Activated naive CD4-positive, alpha-beta T cell treated with anti-CD3 and anti-CD28 coated beads, Interleukin-2, amount 50 U/mL, for 24 hours (primary cell): Measurements from ENCODE around the gene ORC1.

Experiments
- H3K27ac Mint-ChIP-seq: one replicate; pipeline ENCODE4 v1.8.0; 2021; ENCODE audit warnings: mild to moderate bottlenecking, mixed read lengths
- H3K27me3 Mint-ChIP-seq: one replicate; pipeline ENCODE4 v1.8.0; 2021; ENCODE audit warnings: mixed read lengths
- H3K36me3 Mint-ChIP-seq: one replicate; pipeline ENCODE4 v1.8.0; 2021; ENCODE audit warnings: mixed read lengths
- H3K4me1 Mint-ChIP-seq: one replicate; pipeline ENCODE4 v1.8.0; 2021; ENCODE audit warnings: mixed read lengths
- H3K4me3 Mint-ChIP-seq: one replicate; pipeline ENCODE4 v1.8.0; 2021; ENCODE audit warnings: mild to moderate bottlenecking, mixed read lengths
- H3K9me3 Mint-ChIP-seq: one replicate; pipeline ENCODE4 v1.8.0; 2021; ENCODE audit warnings: mixed read lengths

The ORC1 gene

DNA sequence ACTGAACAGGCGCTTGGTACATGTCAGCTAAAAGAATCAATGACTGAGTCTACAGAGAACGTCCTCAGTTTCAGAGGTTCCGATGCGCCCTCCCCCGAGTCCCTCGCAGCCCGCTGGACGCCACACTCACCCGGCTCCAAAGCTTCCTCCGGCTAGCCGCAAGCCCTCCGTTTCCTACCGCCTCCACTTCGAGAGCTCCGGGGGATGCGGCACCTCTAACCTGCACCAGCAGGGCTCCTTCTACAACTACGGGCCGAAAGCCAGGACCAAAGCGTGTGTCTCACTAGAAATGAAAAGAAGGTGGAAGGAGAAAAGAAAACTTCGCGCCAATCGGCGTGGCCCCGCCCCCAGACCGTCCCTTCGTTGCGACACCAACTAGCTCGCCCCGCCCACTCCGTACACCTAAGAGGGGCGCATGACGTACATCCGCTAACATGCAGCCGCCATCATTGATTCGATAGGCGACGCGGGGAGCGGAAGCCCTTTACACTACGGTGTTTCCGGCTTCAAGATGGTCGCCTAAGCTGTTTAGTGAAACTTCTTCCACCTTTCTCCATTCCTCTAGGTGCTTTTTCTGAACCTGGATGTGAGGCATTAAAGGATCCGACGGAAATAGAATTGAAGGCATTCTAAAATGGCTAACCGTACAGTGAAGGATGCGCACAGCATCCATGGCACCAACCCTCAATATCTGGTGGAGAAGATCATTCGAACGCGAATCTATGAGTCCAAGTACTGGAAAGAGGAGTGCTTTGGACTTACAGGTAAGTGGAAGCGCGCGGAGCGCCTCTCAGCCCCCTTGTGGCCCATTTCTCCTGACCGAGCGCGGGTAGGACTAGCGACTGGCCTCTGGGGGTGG is at the start of gene ORC1, which contains the start of gene PRPF38A:
Gene ORC1, minus strand, starts transcription at position 308 of the 859 bp plus-strand sequence. CDS start 2,200 bp downstream, outside the sequence.
Gene PRPF38A, plus strand, starts transcription at position 487 of the 859 bp plus-strand sequence. Its CDS starts 148 bp downstream, at position 635.
- H3K36me3 Mint-ChIP-seq, result peaks cover 21% of the 10 kb centered on the region
- peak within 1 kb of the TSS; percentile 100 for H3K4me3 Mint-ChIP-seq
- H3K4me1 Mint-ChIP-seq, result peaks cover 39% of the 10 kb centered on the region
- H3K9me3 Mint-ChIP-seq, result no peaks in the 10 kb centered on the region
- peak within 1 kb of the TSS; percentile 99 for H3K27ac Mint-ChIP-seq
- H3K27me3 Mint-ChIP-seq, result no peaks in the 10 kb centered on the region

DNA sequence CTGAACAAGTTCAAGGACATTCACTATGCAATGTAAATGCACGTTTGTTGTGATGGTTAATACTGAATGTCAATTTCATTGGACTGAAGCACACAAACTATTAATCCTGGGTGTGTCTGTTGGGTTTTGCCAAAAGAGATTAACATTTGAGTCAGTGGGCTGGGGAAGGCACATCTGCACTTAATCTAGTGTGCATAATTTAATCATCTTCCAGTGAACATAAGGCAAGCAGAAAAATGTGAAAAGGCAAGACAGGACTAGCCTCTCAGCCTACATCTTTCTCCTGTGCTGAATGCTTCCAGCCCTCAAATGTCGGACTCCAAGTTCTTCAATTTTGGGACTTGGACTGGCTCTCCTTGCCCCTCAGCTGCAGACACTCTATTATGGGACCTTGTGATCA is 40.2 kb upstream of the ORC1 start:
- no peaks in the 10 kb centered on the region for H3K9me3 Mint-ChIP-seq
- H3K27ac Mint-ChIP-seq, result no peak overlapping the region
- peaks cover 14% of the 10 kb centered on the region for H3K36me3 Mint-ChIP-seq
- no peaks in the 10 kb centered on the region for H3K27me3 Mint-ChIP-seq
- H3K4me3 Mint-ChIP-seq, result no peak overlapping the region
- no peaks in the 10 kb centered on the region for H3K4me1 Mint-ChIP-seq

DNA sequence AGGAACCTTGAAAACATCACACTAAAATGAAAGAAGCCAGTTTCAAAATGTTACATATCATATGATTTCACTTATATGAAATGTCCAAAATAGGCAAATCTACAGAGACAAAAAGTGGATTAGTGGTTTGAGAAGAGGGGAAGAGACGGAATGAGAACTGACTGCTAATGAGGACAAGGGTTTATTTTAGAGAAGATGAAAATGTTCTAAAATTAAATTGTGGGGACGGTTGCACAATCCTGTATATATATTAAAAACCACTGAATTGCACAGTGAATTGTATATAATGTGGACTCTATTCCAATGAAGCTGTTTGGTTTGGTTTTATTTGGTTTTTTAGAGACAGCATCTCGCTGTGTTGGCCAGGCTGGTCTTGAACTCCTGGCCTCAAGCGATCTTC is 35.8 kb upstream of the ORC1 start:
- Mint-ChIP-seq H3K4me1 (no peaks in the 10 kb centered on the region), H3K9me3 (no peaks in the 10 kb centered on the region), H3K27ac (no peak overlapping the region), H3K36me3 (peaks cover 15% of the 10 kb centered on the region), H3K4me3 (no peak overlapping the region), H3K27me3 (no peaks in the 10 kb centered on the region)

DNA sequence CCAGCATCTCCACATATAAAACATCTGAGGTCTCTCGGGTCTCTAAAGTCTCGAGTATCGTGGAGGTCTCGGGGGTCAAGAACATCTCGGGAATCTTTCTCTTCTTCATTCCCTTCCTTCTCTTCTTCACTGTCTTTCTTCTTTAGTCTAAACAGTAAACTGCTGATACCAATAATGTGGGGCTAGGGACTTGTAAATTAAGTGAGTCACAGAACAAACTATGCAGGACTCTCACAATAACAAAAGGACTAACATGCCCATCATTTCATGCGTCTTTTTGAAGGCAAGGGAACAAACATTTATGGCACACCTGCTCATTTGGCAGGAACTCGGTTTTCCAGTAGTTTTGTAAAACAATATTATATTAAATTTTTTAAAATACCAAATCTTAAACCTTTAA is 32.6 kb upstream of the ORC1 start:
- H3K27me3 Mint-ChIP-seq, result no peaks in the 10 kb centered on the region
- no peaks in the 10 kb centered on the region for H3K9me3 Mint-ChIP-seq
- H3K4me1 Mint-ChIP-seq, result no peaks in the 10 kb centered on the region
- H3K27ac Mint-ChIP-seq, result no peak overlapping the region
- H3K36me3 Mint-ChIP-seq, result peaks cover 18% of the 10 kb centered on the region
- H3K4me3 Mint-ChIP-seq, result no peak overlapping the region

DNA sequence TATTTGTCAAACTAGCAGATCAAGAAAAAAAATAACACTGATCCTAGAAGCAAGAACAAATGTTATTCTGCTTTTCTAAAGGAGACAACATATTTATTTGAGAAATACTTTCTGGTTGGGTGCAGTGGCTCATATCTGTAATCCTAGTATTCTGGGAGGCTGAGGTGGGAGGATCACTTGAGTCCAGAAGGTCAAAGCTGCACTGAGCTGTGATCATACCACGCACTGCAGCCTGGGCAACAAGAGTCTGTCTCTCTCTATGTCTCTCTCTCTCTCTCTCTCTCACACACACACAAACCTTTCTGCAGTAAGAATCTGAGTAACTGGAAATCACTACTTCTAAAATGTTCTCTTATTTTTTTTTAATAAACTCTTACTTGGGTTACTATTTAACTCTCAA is 31.4 kb upstream of the ORC1 start:
- Mint-ChIP-seq H3K4me1 (no peaks in the 10 kb centered on the region), H3K27me3 (no peaks in the 10 kb centered on the region), H3K36me3 (peaks cover 21% of the 10 kb centered on the region), H3K9me3 (no peaks in the 10 kb centered on the region), H3K27ac (peak overlapping the region; percentile 24), H3K4me3 (no peak overlapping the region)

DNA sequence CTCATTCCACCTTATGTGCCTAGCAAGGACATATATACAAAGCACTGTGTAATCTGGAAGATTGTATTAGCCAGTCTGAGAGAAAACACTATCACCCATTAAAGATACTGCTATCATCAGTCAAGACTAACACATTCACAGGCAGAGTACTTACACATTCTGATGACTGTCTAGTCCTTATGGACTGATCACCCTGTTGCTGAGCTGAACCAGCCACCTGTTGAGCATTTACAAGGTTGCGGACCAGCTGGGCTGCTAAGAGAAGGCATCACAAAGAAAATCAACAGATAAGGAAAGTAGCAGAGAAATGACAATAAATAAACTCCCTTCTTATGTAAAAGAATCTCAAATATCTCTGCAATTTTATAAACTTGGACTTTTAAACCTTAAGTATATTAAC is 31.0 kb upstream of the ORC1 start:
- Mint-ChIP-seq H3K4me3 (no peak overlapping the region), H3K27me3 (no peaks in the 10 kb centered on the region), H3K27ac (peak overlapping the region; percentile 24), H3K9me3 (no peaks in the 10 kb centered on the region), H3K4me1 (no peaks in the 10 kb centered on the region), H3K36me3 (peaks cover 21% of the 10 kb centered on the region)

DNA sequence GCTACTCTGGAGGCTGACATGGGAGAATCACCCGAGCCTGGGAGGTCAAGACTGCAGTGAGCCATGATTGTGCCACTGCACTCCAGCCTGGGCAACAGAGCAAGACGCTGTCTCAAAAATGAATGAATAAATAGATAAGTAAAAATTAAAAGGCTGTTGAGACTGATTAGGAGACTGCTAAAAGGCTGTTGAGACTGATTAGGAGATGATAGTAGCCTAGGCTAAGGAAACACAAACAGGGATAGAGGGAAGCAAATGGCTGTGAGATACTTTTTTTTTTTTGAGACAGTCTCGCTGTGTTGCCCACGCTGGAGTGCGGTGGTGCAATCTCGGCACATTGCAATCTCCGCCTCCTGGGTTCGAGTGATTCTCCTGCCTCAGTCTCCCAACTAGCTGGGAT is 28.6 kb upstream of the ORC1 start:
- Mint-ChIP-seq H3K27me3 (no peaks in the 10 kb centered on the region), H3K9me3 (no peaks in the 10 kb centered on the region), H3K4me3 (no peak overlapping the region), H3K4me1 (peaks cover 1% of the 10 kb centered on the region), H3K27ac (no peak overlapping the region), H3K36me3 (peaks cover 19% of the 10 kb centered on the region)

DNA sequence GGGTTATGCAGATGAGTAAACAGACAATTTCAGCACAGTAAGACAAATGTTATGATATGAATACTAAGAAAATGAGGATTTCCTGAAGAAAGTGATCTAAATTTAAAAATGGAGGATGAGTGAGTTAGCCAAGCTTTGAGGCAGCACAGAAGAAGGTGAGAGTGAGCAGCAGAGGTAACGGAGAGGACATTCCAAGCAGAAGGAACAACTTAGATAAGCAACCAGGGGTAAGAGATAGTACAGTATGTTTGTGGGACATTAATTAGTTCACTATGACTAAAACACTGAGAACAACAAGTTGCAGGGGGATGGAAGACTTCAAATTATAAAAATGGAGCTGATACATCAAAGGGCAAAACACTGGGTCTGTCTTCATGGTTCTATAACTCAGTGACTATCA is 22.9 kb upstream of the ORC1 start:
- H3K4me3 Mint-ChIP-seq, result peak overlapping the region; percentile 11

DNA sequence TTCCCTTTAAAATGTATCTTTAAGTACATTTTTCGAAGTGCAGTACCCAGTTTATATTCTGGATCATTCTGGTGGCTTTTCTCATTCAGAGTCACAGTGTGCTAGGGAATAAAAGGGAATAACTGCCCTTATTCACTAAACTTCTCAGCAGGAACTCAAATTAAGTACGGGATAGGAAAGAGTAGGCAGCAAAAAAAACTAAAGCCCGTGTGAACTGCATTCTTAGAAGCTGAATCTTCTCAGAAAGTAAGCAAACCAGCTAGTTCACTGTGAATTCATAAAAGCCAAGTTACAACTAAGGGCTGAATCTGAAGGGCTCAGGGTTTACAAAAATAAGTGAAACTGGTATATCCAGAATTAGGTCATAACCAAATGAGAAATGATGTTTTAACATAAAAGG is 22.1 kb upstream of the ORC1 start:
- peaks cover 16% of the 10 kb centered on the region for H3K36me3 Mint-ChIP-seq
- H3K27me3 Mint-ChIP-seq, result no peaks in the 10 kb centered on the region
- H3K4me1 Mint-ChIP-seq, result peaks cover 50% of the 10 kb centered on the region
- peak overlapping the region; percentile 45 for H3K4me3 Mint-ChIP-seq
- peak overlapping the region; percentile 91 for H3K27ac Mint-ChIP-seq
- H3K9me3 Mint-ChIP-seq, result no peaks in the 10 kb centered on the region

More for the DNA sequence above, 22.9 kb upstream of the ORC1 start:
- peak overlapping the region; percentile 94 for H3K27ac Mint-ChIP-seq
- H3K36me3 Mint-ChIP-seq, result peaks cover 18% of the 10 kb centered on the region
- peaks cover 50% of the 10 kb centered on the region for H3K4me1 Mint-ChIP-seq
- no peaks in the 10 kb centered on the region for H3K27me3 Mint-ChIP-seq
- H3K9me3 Mint-ChIP-seq, result no peaks in the 10 kb centered on the region

DNA sequence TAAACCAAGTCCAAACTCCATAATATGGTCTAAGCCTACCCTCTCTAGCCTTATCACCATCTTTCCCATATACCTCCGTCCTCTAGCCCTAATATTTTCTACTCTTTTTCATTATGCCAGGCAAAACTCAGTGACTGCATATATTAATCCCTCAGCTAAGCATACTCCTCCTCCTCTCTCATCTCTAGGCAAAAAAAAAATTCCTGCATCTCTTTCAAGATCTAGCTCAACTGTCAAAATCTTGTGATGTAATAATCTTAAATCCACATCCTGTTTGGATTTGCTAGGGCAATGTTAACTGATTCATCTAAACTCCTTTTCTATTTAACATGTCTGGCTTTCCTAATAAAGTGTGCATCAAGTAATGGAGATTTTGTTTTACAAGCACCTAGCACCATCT is 20.6 kb upstream of the ORC1 start:
- H3K36me3 Mint-ChIP-seq, result peaks cover 10% of the 10 kb centered on the region
- H3K9me3 Mint-ChIP-seq, result no peaks in the 10 kb centered on the region
- H3K4me1 Mint-ChIP-seq, result peaks cover 59% of the 10 kb centered on the region
- no peaks in the 10 kb centered on the region for H3K27me3 Mint-ChIP-seq
- H3K27ac Mint-ChIP-seq, result peak overlapping the region; percentile 91
- H3K4me3 Mint-ChIP-seq, result peak overlapping the region; percentile 67

DNA sequence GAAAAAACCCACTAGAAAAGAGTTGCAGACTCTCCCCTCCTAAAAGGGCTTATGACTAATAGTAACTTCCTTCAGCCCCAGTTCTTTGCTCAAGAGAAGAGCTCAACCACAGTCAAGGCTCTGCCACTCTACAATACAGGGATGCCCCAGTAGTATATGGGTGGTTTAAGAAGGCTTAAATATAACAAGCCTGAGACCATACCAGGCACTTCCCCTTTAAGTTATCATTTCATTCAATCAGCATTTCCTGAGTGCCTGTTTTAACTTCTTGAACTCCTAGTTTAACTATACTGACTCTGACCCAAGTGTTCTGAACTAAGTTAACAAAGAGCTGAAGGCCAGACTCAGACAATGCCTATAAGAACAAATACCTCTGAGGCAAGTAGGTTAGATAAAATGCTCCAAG is 20.0 kb upstream of the ORC1 start:
- H3K4me3 Mint-ChIP-seq, result peak overlapping the region; percentile 67
- H3K27me3 Mint-ChIP-seq, result no peaks in the 10 kb centered on the region
- peaks cover 64% of the 10 kb centered on the region for H3K4me1 Mint-ChIP-seq
- peak overlapping the region; percentile 91 for H3K27ac Mint-ChIP-seq
- H3K36me3 Mint-ChIP-seq, result peaks cover 13% of the 10 kb centered on the region
- no peaks in the 10 kb centered on the region for H3K9me3 Mint-ChIP-seq

DNA sequence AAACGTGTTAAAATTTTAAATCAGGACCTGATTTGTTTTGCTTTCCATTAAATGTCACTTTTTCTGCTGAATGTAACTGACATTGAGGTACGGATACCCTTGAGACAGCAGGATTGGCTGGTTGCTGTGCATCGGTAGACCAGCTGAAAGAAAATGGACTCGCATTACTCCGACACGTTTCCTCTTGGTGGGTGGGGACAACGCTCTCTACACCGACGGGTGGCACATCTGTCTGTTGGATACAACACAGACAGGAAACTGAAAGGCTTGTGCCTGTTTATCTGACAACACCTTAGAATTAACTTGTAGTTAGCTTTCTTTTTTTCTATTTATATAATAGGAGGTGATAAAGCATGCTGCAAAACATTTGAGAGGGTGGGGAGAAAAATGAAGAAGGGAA is 19.5 kb upstream of the ORC1 start:
- Mint-ChIP-seq H3K36me3 (peaks cover 13% of the 10 kb centered on the region), H3K4me1 (peaks cover 67% of the 10 kb centered on the region), H3K27ac (peak overlapping the region; percentile 91), H3K9me3 (no peaks in the 10 kb centered on the region), H3K27me3 (no peaks in the 10 kb centered on the region), H3K4me3 (peak overlapping the region; percentile 67)

DNA sequence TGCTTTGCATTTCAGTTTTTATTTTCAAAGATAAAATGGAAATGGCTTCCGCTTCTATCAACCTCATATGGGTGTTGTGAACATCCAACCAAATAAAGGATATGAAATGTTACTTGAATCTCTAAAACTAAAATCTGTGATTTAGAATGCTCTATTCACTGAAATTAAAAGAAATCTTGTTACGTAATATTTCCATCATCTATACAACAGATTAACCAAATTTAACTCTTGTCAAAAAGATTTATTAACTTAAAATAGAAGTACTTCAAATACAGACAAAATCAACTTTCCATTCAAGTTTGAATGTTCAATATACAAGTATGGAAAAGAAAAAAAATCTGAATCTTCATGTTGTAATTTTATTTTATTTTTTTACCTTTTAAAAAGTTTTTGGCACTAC is 18.8 kb upstream of the ORC1 start:
- Mint-ChIP-seq H3K9me3 (no peaks in the 10 kb centered on the region), H3K27ac (peak overlapping the region; percentile 76), H3K36me3 (peaks cover 12% of the 10 kb centered on the region), H3K27me3 (no peaks in the 10 kb centered on the region), H3K4me3 (no peak overlapping the region), H3K4me1 (peaks cover 74% of the 10 kb centered on the region)

DNA sequence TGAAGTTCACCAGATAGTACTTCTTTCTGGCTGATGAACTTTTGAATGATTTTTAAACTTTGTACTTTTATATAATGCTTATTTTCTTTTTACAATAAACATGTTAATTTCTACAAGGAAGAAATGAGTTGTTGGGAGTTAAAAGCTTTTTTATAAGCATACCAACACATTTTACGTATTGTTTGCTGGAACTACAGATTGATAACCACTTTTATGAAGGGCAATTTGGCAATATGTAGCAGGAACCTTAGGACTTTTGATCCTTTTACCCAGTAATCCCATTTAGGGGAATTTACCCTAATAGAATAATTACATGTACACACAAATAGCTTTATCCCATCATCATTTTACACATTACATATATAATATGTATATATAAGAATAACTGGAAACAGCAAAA is 16.5 kb upstream of the ORC1 start:
- Mint-ChIP-seq H3K27me3 (no peaks in the 10 kb centered on the region), H3K4me3 (no peak overlapping the region), H3K27ac (no peak overlapping the region), H3K36me3 (peaks cover 11% of the 10 kb centered on the region), H3K9me3 (no peaks in the 10 kb centered on the region), H3K4me1 (peaks cover 64% of the 10 kb centered on the region)

DNA sequence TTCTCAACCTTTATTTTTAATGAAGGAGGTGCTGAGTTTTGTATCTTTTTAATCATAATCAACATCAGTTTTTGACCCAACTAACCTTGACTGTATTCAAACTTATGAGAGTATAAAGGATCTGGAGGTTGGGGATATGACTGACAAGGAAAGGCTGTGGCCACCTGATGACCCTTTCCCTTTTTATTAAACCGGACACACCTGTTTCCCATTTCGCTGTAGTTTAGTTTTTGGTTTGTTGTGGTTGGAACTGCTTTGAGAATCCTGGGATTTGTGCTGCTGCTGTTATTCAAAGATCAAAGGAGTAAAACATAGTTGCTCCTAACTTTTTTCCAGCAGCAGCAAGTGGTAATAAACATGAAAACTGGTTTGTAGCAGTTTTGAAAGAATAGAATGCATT is 12.6 kb upstream of the ORC1 start:
- H3K36me3 Mint-ChIP-seq, result peaks cover 27% of the 10 kb centered on the region
- no peaks in the 10 kb centered on the region for H3K9me3 Mint-ChIP-seq
- peaks cover 37% of the 10 kb centered on the region for H3K4me1 Mint-ChIP-seq
- peak overlapping the region; percentile 33 for H3K27ac Mint-ChIP-seq
- no peaks in the 10 kb centered on the region for H3K27me3 Mint-ChIP-seq
- no peak overlapping the region for H3K4me3 Mint-ChIP-seq

DNA sequence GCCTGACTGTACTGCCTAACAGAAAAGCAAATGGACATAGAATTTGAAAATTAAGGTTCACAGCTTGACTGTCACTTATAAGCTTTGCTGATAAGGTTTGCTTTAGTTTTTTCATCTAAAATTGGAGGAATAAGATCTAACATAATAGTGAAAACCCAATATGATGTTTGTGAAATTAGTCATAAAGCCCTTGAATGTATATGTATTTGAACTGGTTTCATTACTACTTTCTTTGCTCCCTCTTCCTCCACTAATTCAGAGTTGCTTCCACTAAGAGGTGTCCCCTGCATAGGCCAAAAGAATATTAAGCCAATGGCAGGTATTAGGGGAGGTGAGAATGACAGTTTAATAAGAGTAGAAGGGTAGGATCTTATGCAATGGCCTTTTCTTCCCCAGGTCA is 10.7 kb upstream of the ORC1 start:
- Mint-ChIP-seq H3K4me3 (no peak overlapping the region), H3K9me3 (no peaks in the 10 kb centered on the region), H3K36me3 (peaks cover 35% of the 10 kb centered on the region), H3K27ac (peak overlapping the region; percentile 65), H3K27me3 (no peaks in the 10 kb centered on the region), H3K4me1 (peaks cover 34% of the 10 kb centered on the region)
